Natural killer cell (primary cell): ENCODE data around the gene CNTNAP1. TPM values are rescaled to one million over a fixed set of nuclear protein-coding genes. Genes with fewer than 3 reads are reported as not detected.

Experiments
- ATAC-seq, 3 donors: fragments of 150-1000 bp in 2 of 3; fragments of 200-7000 bp in 1 of 3; cut with Tn5 transposase; 1 replicate in 1 of 3; 2 replicates in 2 of 3; pipeline ENCODE4 v1.10.0; 2021; ENCODE audit warnings: mild to moderate bottlenecking in 2 of 3, moderate library complexity in 2 of 3
- DNase-seq, 2 donors: peaks; one replicate each; pipeline versions ENCODE4 v3.0.0 to v3.0.0-alpha.2; 2013 to 2021; ENCODE audit warnings: mixed read lengths in 1 of 2
- H3K27ac ChIP-seq: one replicate; pipeline ENCODE4 v1.5.1; 2013; ENCODE audit warnings: mild to moderate bottlenecking, low read length
- H3K27me3 ChIP-seq: one replicate; pipeline ENCODE4 v1.6.1; 2013; ENCODE audit warnings: low read length; ENCODE audit not compliant: control insufficient read depth, insufficient read depth
- H3K36me3 ChIP-seq: one replicate; pipeline ENCODE4 v1.6.1; 2013; ENCODE audit warnings: low read length; ENCODE audit not compliant: control insufficient read depth, insufficient read depth
- H3K4me1 ChIP-seq: one replicate; pipeline ENCODE4 v1.6.1; 2013; ENCODE audit warnings: low read length; ENCODE audit not compliant: control insufficient read depth, insufficient read depth
- H3K4me3 ChIP-seq: one replicate; pipeline ENCODE4 v1.5.1; 2013; ENCODE audit warnings: low read length
- H3K9me3 ChIP-seq: one replicate; pipeline ENCODE4 v1.6.1; 2013; ENCODE audit warnings: low read length; ENCODE audit not compliant: control insufficient read depth, insufficient read depth
- H3K27ac Mint-ChIP-seq, 2 donors: one replicate each; pipeline ENCODE4 v1.8.0; 2022; ENCODE audit warnings: mild to moderate bottlenecking in 2 of 2, mixed read lengths in 2 of 2, moderate library complexity in 1 of 2
- H3K27me3 Mint-ChIP-seq, 2 donors: one replicate each; pipeline ENCODE4 v1.8.0; 2022; ENCODE audit warnings: low read depth in 2 of 2, mixed read lengths in 2 of 2
- H3K36me3 Mint-ChIP-seq: one replicate; pipeline ENCODE4 v1.8.0; 2022; ENCODE audit warnings: mixed read lengths
- H3K4me1 Mint-ChIP-seq, 2 donors: one replicate each; pipeline ENCODE4 v1.8.0; 2022; ENCODE audit warnings: mixed read lengths in 2 of 2
- H3K4me3 Mint-ChIP-seq: one replicate; pipeline ENCODE4 v1.8.0; 2022; ENCODE audit warnings: mild to moderate bottlenecking, moderate library complexity, mixed read lengths
- H3K9me3 Mint-ChIP-seq, 2 donors: one replicate each; pipeline ENCODE4 v1.8.0; 2022; ENCODE audit warnings: mixed read lengths in 2 of 2
- CTCF ChIP-seq: fragments of 200-600 bp; IDR thresholded peaks from one replicate; pipeline ENCODE4 v1.8.0; 2022; ENCODE audit warnings: antibody characterized with exemption
- whole genome bisulfite sequencing: methylation state at CpG from one replicate; pipeline ENCODE4 v1.1.7; 2013; ENCODE audit warnings: missing lambda C conversion rate; ENCODE audit not compliant: insufficient coverage; 5-methylcytosine and 5-hydroxymethylcytosine counted together
- intact Hi-C: fragments of 100-400 bp; cut with micrococcal nuclease; formaldehyde crosslinking; loops from one replicate; pipeline ENCODE4 v1.14.2; 2022
- total RNA-seq, 4 donors: library from RNA; stranded (reverse); fragments of 120-200 nt in 1 of 4; gene quantifications; one replicate each; pipeline versions ENCODE4 v1.2.3 to v1.2.4, GENCODE V29; 2013 to 2022

CNTNAP1 gene
- total RNA-seq, 3 donors from 2014 or later (not counting 1 experiment from before 2014, with no cell fraction given): 0.33 to 0.85 (median 0.39) TPM

GRCh38 chr17:42675965-42676423 lies 6.3 kb upstream of the CNTNAP1 start:
- Mint-ChIP-seq H3K36me3 (no peaks in the 10 kb centered on the region), H3K9me3 (no peaks in the 10 kb centered on the region), H3K4me1 (peaks cover 26 to 51% of the 10 kb centered on the region in 2 donors), H3K27ac (peak overlapping the region in 1 of 2 donors; percentile 81), H3K27me3 (peaks cover 7 to 30% of the 10 kb centered on the region in 2 donors), H3K4me3 (peak overlapping the region; percentile 75)
- WGBS: under 1% methylated on average over 43 of the region's 43 CpGs
- Histone ChIP-seq H3K36me3 (no peaks in the 10 kb centered on the region), H3K4me1 (peaks cover 73% of the 10 kb centered on the region), H3K4me3 (peak overlapping the region; percentile 50), H3K9me3 (no peaks in the 10 kb centered on the region), H3K27ac (no peak overlapping the region), H3K27me3 (peaks cover 46% of the 10 kb centered on the region)
- TF ChIP-seq CTCF: no peak
- ATAC-seq (no peak), DNase-seq (peak in 1 of 2 donors; percentile 45)
- intact Hi-C loops: no loop called here

- peak within 1 kb of the TSS; percentile 94 for H3K4me3 Mint-ChIP-seq
- no peaks in the 10 kb centered on the region for H3K36me3 ChIP-seq
- H3K27ac Mint-ChIP-seq: peak within 1 kb of the TSS; percentile 74 to 81
- DNase-seq (no peak), ATAC-seq (no peak)
- H3K36me3 Mint-ChIP-seq: no peaks in the 10 kb centered on the region
- H3K4me3 ChIP-seq: peak within 1 kb of the TSS; percentile 52
- no peaks in the 10 kb centered on the region for H3K9me3 Mint-ChIP-seq
- H3K4me1 Mint-ChIP-seq: peaks cover 24 to 50% of the 10 kb centered on the region in 2 donors
- intact Hi-C loops: no loop called here
- peaks cover 72% of the 10 kb centered on the region for H3K4me1 ChIP-seq
- no peaks in the 10 kb centered on the region for H3K9me3 ChIP-seq
- peaks cover 9 to 32% of the 10 kb centered on the region in 2 donors for H3K27me3 Mint-ChIP-seq
- no peak within 1 kb of the TSS for H3K27ac ChIP-seq
- peaks cover 46% of the 10 kb centered on the region for H3K27me3 ChIP-seq
- TF ChIP-seq CTCF: no peak
- whole genome bisulfite sequencing: under 1% methylated on average over 50 of the region's 51 CpGs
Measured at GRCh38 chr17:42676424-42677011, 5.8 kb upstream of the CNTNAP1 start, which contains the start of gene PLEKHH3. TSS of gene PLEKHH3 (minus strand) at chr17:42676994. CDS start at chr17:42676563, 431 bp downstream.

GRCh38 chr17:42677012-42677857 lies 5.1 kb upstream of the CNTNAP1 start:
- Histone ChIP-seq H3K9me3 (no peaks in the 10 kb centered on the region), H3K4me3 (peak overlapping the region; percentile 52), H3K36me3 (no peaks in the 10 kb centered on the region), H3K27ac (no peak overlapping the region), H3K27me3 (peaks cover 50% of the 10 kb centered on the region), H3K4me1 (peaks cover 80% of the 10 kb centered on the region)
- H3K4me1 Mint-ChIP-seq: peaks cover 20 to 54% of the 10 kb centered on the region in 2 donors
- DNase-seq (peak; percentile 88 to 99), ATAC-seq (peak; percentile 79 to 92 (median 85))
- intact Hi-C loops: no loop called here
- H3K27me3 Mint-ChIP-seq: peaks cover 12 to 34% of the 10 kb centered on the region in 2 donors
- peak overlapping the region; percentile 94 for H3K4me3 Mint-ChIP-seq
- 5% methylated on average over 29 of the region's 33 CpGs for WGBS
- peak overlapping the region; percentile 74 to 81 for H3K27ac Mint-ChIP-seq
- no peak for TF ChIP-seq CTCF
- no peaks in the 10 kb centered on the region for H3K36me3 Mint-ChIP-seq
- no peaks in the 10 kb centered on the region for H3K9me3 Mint-ChIP-seq
